Skeletal muscle tissue (tissue), 4 donors: ENCODE measurements around the gene GRIN3A. TPM values are rescaled to one million over a fixed set of nuclear protein-coding genes. Genes with fewer than 3 reads are reported as not detected.

Source experiments
- H3K27ac ChIP-seq: one replicate; pipeline ENCODE4 v1.7.0; 2013; ENCODE audit warnings: mild to moderate bottlenecking, low read depth, low read length, inconsistent platforms
- H3K27me3 ChIP-seq, 3 donors: one replicate each; pipeline ENCODE4 v1.7.0; 2013; ENCODE audit warnings: low read length in 3 of 3; ENCODE audit not compliant: control insufficient read depth in 3 of 3, insufficient read depth in 3 of 3
- H3K36me3 ChIP-seq, 3 donors: one replicate each; pipeline ENCODE4 v1.7.0; 2013; ENCODE audit warnings: low read length in 3 of 3; ENCODE audit not compliant: control insufficient read depth in 3 of 3, insufficient read depth in 3 of 3
- H3K4me1 ChIP-seq, 3 donors: one replicate each; pipeline ENCODE4 v1.7.0; 2013; ENCODE audit warnings: low read length in 3 of 3, mild to moderate bottlenecking in 3 of 3; ENCODE audit not compliant: control insufficient read depth in 3 of 3, insufficient read depth in 3 of 3
- H3K4me3 ChIP-seq, 3 donors: one replicate each; pipeline ENCODE4 v1.7.0; 2013; ENCODE audit warnings: low read length in 3 of 3
- H3K9ac ChIP-seq, 3 donors: one replicate each; pipeline ENCODE4 v1.7.0; 2013; ENCODE audit warnings: low read length in 3 of 3, mild to moderate bottlenecking in 3 of 3, moderate library complexity in 2 of 3, low read depth in 1 of 3
- H3K9me3 ChIP-seq, 3 donors: one replicate each; pipeline ENCODE4 v1.7.0; 2013; ENCODE audit warnings: low read length in 3 of 3; ENCODE audit not compliant: control insufficient read depth in 3 of 3
- total RNA-seq: library from RNA; depleted of rRNA; stranded (reverse); fragments of >200 nt; gene quantifications from one replicate; pipeline ENCODE4 v1.2.3, GENCODE V29; 2014
- donor health status: Osteomylitis.

Gene GRIN3A
- total RNA-seq, 1 donor from 2014 or later, result 0.52 TPM

DNA sequence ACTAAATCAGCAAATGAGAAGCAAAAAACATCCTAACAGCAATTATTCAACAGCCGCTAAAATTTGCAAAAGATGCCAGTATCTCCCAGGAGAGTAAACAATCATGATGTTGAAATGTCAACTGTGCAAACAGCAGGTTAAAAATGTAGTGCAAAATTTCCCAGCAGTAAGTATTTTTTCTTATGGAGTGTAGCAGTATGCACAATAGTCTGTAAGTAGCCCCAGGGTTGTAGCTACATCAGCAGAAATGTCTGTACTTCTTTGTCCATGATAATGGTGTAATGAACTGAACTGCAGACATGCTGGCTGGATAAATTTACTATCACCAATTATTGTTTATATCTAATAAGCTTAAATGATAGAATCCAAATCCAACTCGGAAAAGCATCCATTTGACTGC lies 31.4 kb downstream of the GRIN3A start:
- Histone ChIP-seq H3K4me3 (no peak overlapping the region), H3K36me3 (no peaks in the 10 kb centered on the region), H3K9me3 (no peaks in the 10 kb centered on the region), H3K4me1 (peaks cover 0 to 3% (median 0%) of the 10 kb centered on the region in 3 donors), H3K27me3 (no peaks in the 10 kb centered on the region), H3K9ac (no peak overlapping the region), H3K27ac (no peak overlapping the region)

DNA sequence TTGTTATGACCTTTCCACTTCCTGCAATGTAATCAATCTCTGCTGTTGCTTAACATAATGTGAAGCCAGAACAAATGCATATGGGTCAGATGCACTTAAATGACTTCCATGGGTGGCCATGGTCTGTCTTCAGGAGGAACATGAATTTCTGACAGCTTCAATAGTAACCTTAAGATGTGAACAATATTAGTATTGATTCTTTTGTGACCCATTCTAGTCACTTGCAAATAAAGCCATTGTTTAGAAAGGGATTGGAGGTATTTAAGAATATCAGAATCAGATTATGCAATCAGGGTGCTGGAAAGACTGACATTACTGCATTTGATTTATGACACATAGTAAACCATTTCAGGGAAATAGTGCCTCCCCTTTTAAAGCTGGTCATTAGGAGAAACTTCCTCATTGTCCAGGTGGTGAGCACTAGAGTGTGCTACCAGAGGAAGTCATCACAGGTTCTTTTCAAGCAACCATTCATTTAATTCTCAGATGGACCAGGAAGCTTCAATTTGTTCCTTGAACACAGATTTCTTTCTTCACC lies 32.1 kb downstream of the GRIN3A start:
- H3K4me3 ChIP-seq, result no peak overlapping the region
- H3K9me3 ChIP-seq, result no peaks in the 10 kb centered on the region
- H3K27me3 ChIP-seq, result no peaks in the 10 kb centered on the region
- no peak overlapping the region for H3K27ac ChIP-seq
- no peak overlapping the region for H3K9ac ChIP-seq
- peaks cover 0 to 3% (median 0%) of the 10 kb centered on the region in 3 donors for H3K4me1 ChIP-seq
- H3K36me3 ChIP-seq, result no peaks in the 10 kb centered on the region

DNA sequence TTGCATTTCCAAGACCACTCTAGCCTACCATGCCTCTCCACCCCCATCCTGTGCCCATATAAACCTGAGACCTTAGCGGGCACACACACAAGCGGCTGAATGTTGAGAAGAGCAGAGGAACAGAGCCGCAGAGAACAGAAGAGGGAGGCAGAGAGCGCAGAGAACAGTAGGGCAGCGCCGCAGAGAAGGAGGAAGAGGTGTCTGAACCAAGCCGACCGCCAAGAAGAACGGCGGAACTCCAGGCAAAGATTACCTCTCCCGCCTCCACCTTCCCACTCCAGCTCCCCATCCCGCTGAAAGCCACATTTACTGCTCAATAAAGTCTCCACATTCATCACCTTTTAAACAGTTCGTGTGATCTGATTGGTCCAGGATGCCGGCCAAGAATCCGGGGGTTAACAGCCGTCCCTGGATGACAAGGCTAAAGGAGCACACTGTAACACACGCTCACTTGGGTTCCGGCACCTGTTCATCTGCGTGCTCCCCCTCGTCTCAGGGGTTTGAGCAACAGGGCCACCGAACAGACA lies 33.2 kb downstream of the GRIN3A start:
- peak overlapping the region; percentile 34 to 61 (median 55) for H3K4me3 ChIP-seq
- H3K27me3 ChIP-seq, result no peaks in the 10 kb centered on the region
- no peaks in the 10 kb centered on the region for H3K36me3 ChIP-seq
- no peak overlapping the region for H3K9ac ChIP-seq
- no peaks in the 10 kb centered on the region for H3K9me3 ChIP-seq
- H3K4me1 ChIP-seq, result peaks cover 0 to 3% (median 0%) of the 10 kb centered on the region in 3 donors
- H3K27ac ChIP-seq, result no peak overlapping the region

DNA sequence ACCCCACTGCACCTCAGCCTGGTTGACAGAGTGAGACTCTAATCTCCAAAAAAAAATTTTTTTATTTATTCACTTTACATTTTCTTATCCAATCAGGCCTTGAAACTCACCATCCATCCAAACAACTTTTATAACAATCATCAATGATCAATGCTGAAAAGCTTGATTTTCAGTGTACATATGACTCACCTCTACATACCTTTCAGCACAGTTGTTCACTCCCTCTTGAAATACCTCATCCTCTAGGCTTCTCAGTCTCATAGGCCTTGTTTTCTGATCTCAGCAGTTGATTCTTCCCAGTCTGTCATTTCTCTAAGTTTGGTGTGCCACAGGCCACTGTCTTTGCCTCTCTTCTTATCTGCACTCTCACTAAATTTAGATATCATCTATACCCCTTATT lies 36.2 kb downstream of the GRIN3A start:
- H3K36me3 ChIP-seq, result no peaks in the 10 kb centered on the region
- H3K4me3 ChIP-seq, result no peak overlapping the region
- no peak overlapping the region for H3K27ac ChIP-seq
- no peak overlapping the region for H3K9ac ChIP-seq
- H3K27me3 ChIP-seq, result no peaks in the 10 kb centered on the region
- H3K4me1 ChIP-seq, result peaks cover 0 to 3% (median 0%) of the 10 kb centered on the region in 3 donors
- H3K9me3 ChIP-seq, result peaks cover 0 to 2% (median 0%) of the 10 kb centered on the region in 3 donors

DNA sequence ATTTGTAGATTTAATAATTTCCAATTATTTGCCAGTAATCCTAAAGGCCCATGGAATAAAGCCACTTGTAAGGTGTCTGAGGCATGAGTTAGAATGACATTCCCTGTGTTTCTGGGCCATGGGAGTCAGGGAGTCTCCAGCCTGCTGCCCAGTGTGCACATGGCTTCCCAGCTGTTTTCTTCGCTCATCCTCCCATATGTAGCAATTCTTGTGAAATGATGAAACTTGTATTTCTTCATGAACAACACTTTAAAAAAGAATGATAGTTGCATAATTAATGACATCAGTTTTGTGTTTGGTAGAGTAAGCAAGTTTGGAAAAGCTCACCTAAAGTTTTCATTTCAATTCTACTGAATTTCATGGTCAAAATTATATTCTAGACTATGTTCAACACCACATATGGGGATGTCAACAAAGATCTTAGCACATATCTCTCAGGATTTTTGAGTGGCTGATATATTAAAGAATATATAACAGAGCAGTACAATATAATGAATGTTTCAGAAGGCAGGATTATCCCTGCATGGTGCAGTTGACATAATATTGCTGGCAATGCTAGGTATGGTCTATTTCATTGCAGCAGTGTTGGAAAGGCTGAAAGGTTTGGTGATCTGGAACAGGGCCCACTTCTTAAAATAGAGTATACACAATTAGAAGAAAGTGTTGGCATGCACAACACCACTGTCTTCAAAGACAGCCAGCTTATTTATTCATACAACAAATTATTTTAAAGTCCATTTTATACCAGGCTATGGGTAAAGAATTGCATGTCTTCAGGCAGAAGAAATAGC lies 44.7 kb downstream of the GRIN3A start:
- Histone ChIP-seq H3K4me3 (no peak overlapping the region), H3K27ac (no peak overlapping the region), H3K36me3 (no peaks in the 10 kb centered on the region), H3K27me3 (no peaks in the 10 kb centered on the region), H3K9me3 (peaks cover 0 to 2% (median 0%) of the 10 kb centered on the region in 3 donors), H3K4me1 (no peaks in the 10 kb centered on the region), H3K9ac (no peak overlapping the region)

DNA sequence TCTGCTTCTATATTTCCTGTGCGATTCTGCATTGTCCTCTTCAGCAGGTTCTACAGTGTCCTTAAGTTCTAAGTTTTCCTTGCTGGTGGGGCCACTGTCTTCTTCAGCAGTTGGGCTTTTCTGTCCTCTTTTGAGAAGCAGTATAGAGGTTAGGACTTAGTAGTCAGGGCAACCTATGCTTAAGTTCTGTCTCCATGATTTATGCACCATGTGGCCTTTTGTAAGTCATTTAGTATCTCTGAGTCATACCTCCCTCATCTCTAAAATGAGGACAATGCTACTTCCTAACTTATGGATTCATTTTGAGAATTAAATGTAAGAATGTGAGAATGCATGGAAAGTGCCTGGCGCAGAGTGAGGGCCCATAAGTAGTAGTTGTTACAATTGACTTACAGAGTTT lies 46.8 kb downstream of the GRIN3A start:
- Histone ChIP-seq H3K4me1 (no peaks in the 10 kb centered on the region), H3K27ac (no peak overlapping the region), H3K9me3 (no peaks in the 10 kb centered on the region), H3K36me3 (no peaks in the 10 kb centered on the region), H3K27me3 (no peaks in the 10 kb centered on the region), H3K4me3 (no peak overlapping the region), H3K9ac (no peak overlapping the region)

DNA sequence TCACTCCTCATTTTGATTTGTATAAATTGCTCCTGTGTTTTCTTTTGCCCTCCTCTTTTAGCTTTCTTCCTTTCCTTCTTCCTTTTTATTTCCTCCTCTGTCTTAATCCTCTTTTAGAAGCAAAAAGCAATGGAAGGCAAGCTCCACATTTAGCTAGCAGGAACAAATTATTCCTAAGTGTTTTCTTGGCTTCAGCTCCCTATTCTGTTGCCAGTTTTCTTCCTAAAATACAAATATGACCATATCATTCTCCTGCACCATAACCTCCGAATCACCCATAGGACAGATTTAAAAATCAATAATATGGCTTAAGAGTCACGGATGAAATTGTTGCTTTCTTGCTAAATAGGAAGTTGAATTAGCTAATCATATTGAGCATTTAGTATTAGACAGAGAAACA lies 49.4 kb downstream of the GRIN3A start:
- H3K9me3 ChIP-seq, result no peaks in the 10 kb centered on the region
- H3K4me1 ChIP-seq, result no peaks in the 10 kb centered on the region
- H3K4me3 ChIP-seq, result no peak overlapping the region
- H3K36me3 ChIP-seq, result no peaks in the 10 kb centered on the region
- H3K27me3 ChIP-seq, result no peaks in the 10 kb centered on the region
- H3K27ac ChIP-seq, result no peak overlapping the region
- H3K9ac ChIP-seq, result no peak overlapping the region

DNA sequence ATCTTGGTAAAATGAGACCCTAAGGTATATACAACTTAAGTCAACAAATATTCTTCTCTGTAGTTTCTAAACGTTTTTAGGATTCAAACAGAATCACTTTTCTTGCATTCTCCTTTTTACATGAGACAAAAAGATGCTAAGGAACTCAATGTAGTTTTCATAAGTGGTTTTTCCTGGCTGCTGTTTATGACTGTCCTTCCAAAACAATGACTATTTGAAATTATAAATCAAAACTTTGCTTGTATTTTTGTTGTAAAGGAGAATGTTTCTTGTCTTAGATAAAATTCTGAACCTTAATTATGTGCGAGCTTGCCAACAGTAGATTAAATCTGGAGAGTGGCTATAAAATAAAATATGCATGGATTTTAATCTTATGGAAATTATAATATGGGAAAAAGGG lies 53.8 kb downstream of the GRIN3A start:
- Histone ChIP-seq H3K9me3 (no peaks in the 10 kb centered on the region), H3K36me3 (no peaks in the 10 kb centered on the region), H3K27ac (no peak overlapping the region), H3K27me3 (no peaks in the 10 kb centered on the region), H3K4me3 (no peak overlapping the region), H3K4me1 (no peaks in the 10 kb centered on the region), H3K9ac (no peak overlapping the region)

DNA sequence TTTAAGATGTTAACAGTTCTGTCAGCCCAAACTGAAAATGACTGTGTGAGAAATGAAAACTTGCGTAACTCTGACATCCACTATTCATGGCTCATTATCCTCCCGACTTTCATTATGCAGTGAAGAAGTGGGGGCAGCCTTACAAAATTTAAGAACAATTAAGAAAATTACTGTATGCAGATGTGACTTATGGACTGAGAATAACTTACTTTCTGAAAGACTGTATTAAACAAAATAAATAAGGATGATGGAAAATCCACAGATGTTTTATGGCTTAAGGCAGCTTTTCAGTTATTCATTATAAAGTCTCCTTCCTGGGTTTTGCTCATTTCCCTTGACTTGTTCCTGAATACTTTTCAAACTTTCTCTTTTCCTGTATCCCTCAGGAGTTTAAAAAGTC lies 55.2 kb downstream of the GRIN3A start:
- H3K9me3 ChIP-seq, result no peaks in the 10 kb centered on the region
- H3K4me3 ChIP-seq, result no peak overlapping the region
- no peaks in the 10 kb centered on the region for H3K27me3 ChIP-seq
- H3K27ac ChIP-seq, result no peak overlapping the region
- H3K9ac ChIP-seq, result no peak overlapping the region
- H3K36me3 ChIP-seq, result no peaks in the 10 kb centered on the region
- H3K4me1 ChIP-seq, result no peaks in the 10 kb centered on the region

DNA sequence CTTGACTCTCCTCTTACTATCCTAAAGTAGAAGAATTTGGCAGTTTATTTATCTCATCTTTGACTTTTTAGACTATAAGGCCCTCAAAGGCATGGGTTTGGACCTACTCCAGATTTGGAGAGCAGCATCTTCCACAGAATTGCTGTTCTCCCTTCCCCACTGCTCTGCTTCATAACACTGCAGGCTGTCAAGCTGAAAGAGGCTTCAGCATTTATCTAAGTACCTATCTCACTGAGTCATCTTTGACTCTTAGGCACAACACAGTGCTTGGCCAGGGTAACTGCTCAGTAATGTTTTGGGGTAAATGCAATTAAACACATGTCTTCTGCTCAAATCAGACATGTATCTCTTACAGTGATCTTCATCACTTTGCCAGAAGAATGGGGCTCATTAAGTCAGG lies 60.6 kb downstream of the GRIN3A start:
- Histone ChIP-seq H3K27ac (no peak overlapping the region), H3K4me1 (peaks cover 0 to 3% (median 0%) of the 10 kb centered on the region in 3 donors), H3K4me3 (no peak overlapping the region), H3K36me3 (no peaks in the 10 kb centered on the region), H3K27me3 (no peaks in the 10 kb centered on the region), H3K9me3 (no peaks in the 10 kb centered on the region), H3K9ac (no peak overlapping the region)
